B cell (primary cell): ENCODE measurements around the gene CDK4.

Experiments
- CTCF ChIP-seq: fragments of 200-600 bp; IDR thresholded peaks from one replicate; pipeline ENCODE4 v1.8.0; 2022; ENCODE audit warnings: antibody characterized with exemption, mild to moderate bottlenecking
- EZH2 ChIP-seq: IDR thresholded peaks from 2 replicates; pipeline ENCODE4 v1.6.1; 2012; ENCODE audit warnings: borderline replicate concordance, low read depth, mild to moderate bottlenecking, moderate library complexity, low read length; ENCODE audit not compliant: insufficient read depth, poor library complexity, severe bottlenecking

- TF ChIP-seq CTCF: no peak
- no peak for TF ChIP-seq EZH2
Observed at GRCh38 chr12:57796996-57797395, 44.9 kb upstream of the CDK4 start.
